Osteocyte (in vitro differentiated cells): ENCODE data around the gene CBLB. TPM values are rescaled to one million over a fixed set of nuclear protein-coding genes. Genes with fewer than 3 reads are reported as not detected.

Experiments
- DNase-seq: peaks from one replicate; pipeline ENCODE4 v3.0.0; 2021; ENCODE audit warnings: mixed read lengths; ENCODE audit not compliant: unreplicated experiment; ENCODE audit errors: extremely low spot score
- H3K27ac Mint-ChIP-seq: one replicate; pipeline ENCODE4 v1.8.0; 2021; ENCODE audit warnings: mild to moderate bottlenecking, mixed read lengths; ENCODE audit not compliant: unreplicated experiment
- H3K27me3 Mint-ChIP-seq: one replicate; pipeline ENCODE4 v1.8.0; 2021; ENCODE audit warnings: mixed read lengths; ENCODE audit not compliant: unreplicated experiment
- H3K36me3 Mint-ChIP-seq: one replicate; pipeline ENCODE4 v1.8.0; 2021; ENCODE audit warnings: mixed read lengths; ENCODE audit not compliant: unreplicated experiment
- H3K4me1 Mint-ChIP-seq: one replicate; pipeline ENCODE4 v1.8.0; 2021; ENCODE audit warnings: mixed read lengths; ENCODE audit not compliant: unreplicated experiment
- H3K4me3 Mint-ChIP-seq: one replicate; pipeline ENCODE4 v1.8.0; 2021; ENCODE audit warnings: mild to moderate bottlenecking, moderate library complexity, mixed read lengths; ENCODE audit not compliant: unreplicated experiment
- H3K9me3 Mint-ChIP-seq: one replicate; pipeline ENCODE4 v1.8.0; 2021; ENCODE audit warnings: mixed read lengths; ENCODE audit not compliant: unreplicated experiment
- CTCF ChIP-seq: fragments of 200-600 bp; sonication (generic); IDR thresholded peaks from 2 replicates; pipeline ENCODE4 v1.5.0; 2021; ENCODE audit warnings: antibody characterized with exemption, mild to moderate bottlenecking, moderate library complexity
- total RNA-seq: library from RNA; stranded (reverse); gene quantifications from 2 replicates; pipeline ENCODE4 v1.2.1, GENCODE V29; 2021

CBLB gene
- total RNA-seq, 1 donor from 2014 or later, result 28.8 TPM

- peaks cover 23% of the 10 kb centered on the region for H3K4me1 Mint-ChIP-seq
- no peak overlapping the region for H3K27ac Mint-ChIP-seq
- no peaks in the 10 kb centered on the region for H3K9me3 Mint-ChIP-seq
- H3K27me3 Mint-ChIP-seq, result no peaks in the 10 kb centered on the region
- peaks cover 2% of the 10 kb centered on the region for H3K36me3 Mint-ChIP-seq
- no peak for TF ChIP-seq CTCF
- H3K4me3 Mint-ChIP-seq, result no peak overlapping the region
- no peak for DNase-seq
These were observed 82.6 kb downstream of the CBLB start for GRCh38 chr3:105786241-105786640.

GRCh38 chr3:105785803-105786202, 83.0 kb downstream of the CBLB start:
- Mint-ChIP-seq H3K27ac (no peak overlapping the region), H3K4me1 (peaks cover 19% of the 10 kb centered on the region), H3K36me3 (peaks cover 2% of the 10 kb centered on the region), H3K9me3 (no peaks in the 10 kb centered on the region), H3K4me3 (no peak overlapping the region), H3K27me3 (no peaks in the 10 kb centered on the region)
- no peak for TF ChIP-seq CTCF
- DNase-seq, result no peak

GRCh38 chr3:105783631-105784030, 85.2 kb downstream of the CBLB start:
- no peak overlapping the region for H3K4me3 Mint-ChIP-seq
- H3K36me3 Mint-ChIP-seq, result peaks cover 2% of the 10 kb centered on the region
- no peaks in the 10 kb centered on the region for H3K9me3 Mint-ChIP-seq
- no peak for TF ChIP-seq CTCF
- no peaks in the 10 kb centered on the region for H3K27me3 Mint-ChIP-seq
- peaks cover 17% of the 10 kb centered on the region for H3K4me1 Mint-ChIP-seq
- H3K27ac Mint-ChIP-seq, result no peak overlapping the region
- DNase-seq, result no peak

- TF ChIP-seq CTCF, result no peak
- no peak for DNase-seq
- no peak overlapping the region for H3K4me3 Mint-ChIP-seq
- H3K36me3 Mint-ChIP-seq, result peaks cover 2% of the 10 kb centered on the region
- H3K27ac Mint-ChIP-seq, result no peak overlapping the region
- peaks cover 17% of the 10 kb centered on the region for H3K4me1 Mint-ChIP-seq
- H3K27me3 Mint-ChIP-seq, result no peaks in the 10 kb centered on the region
- no peaks in the 10 kb centered on the region for H3K9me3 Mint-ChIP-seq
These were observed 86.9 kb downstream of the CBLB start for GRCh38 chr3:105781871-105782270.

- Mint-ChIP-seq H3K27ac (no peak overlapping the region), H3K27me3 (no peaks in the 10 kb centered on the region), H3K36me3 (no peaks in the 10 kb centered on the region), H3K4me1 (peaks cover 11% of the 10 kb centered on the region), H3K4me3 (no peak overlapping the region), H3K9me3 (no peaks in the 10 kb centered on the region)
- no peak for DNase-seq
- no peak for TF ChIP-seq CTCF
These were observed 88.7 kb downstream of the CBLB start for GRCh38 chr3:105780107-105780506.
